Right renal cortex interstitium (tissue), 3 donors: Measurements from ENCODE around the gene TTLL3. TPM values are rescaled to one million over a fixed set of nuclear protein-coding genes. Genes with fewer than 3 reads are reported as not detected.
"Not testable (repeated sequence)": the region's sequence is repeated elsewhere in the genome, so short reads cannot be mapped to it uniquely, and the experiment has no call there.

ENCODE experiments used
- DNase-seq, 3 donors: peaks; one replicate each; pipeline ENCODE4 v3.0.0-alpha.2; 2013; ENCODE audit warnings: low read depth in 3 of 3, low spot score in 2 of 3
- polyA plus RNA-seq, 3 donors: library from polyadenylated mRNA; unstranded; fragments of 120-200 nt; gene quantifications; one replicate each; pipeline ENCODE4 v1.2.1, GENCODE V29; 2013; ENCODE audit not compliant: insufficient read length in 3 of 3

TTLL3 gene
- polyA plus RNA-seq = 10 to 100 TPM; 29.7 to 34.0 (median 30.4) TPM

GRCh38 chr3:9809615-9810432, at the start of gene TTLL3:
Gene TTLL3 (plus strand): TSS chr3:9810262. CDS start chr3:9810662, 400 bp downstream.
- DNase-seq = peak in 2 of 3 donors; percentile 51 to 63

GRCh38 chr3:9760779-9761505, 49.1 kb upstream of the TTLL3 start:
- DNase-seq = no peak

GRCh38 chr3:9761919-9762318, 48.1 kb upstream of the TTLL3 start:
- DNase-seq = no peak

GRCh38 chr3:9762871-9763270, 47.2 kb upstream of the TTLL3 start:
- DNase-seq = no peak

GRCh38 chr3:9765865-9766264, 44.2 kb upstream of the TTLL3 start:
- no peak for DNase-seq

GRCh38 chr3:9767418-9767817, 42.6 kb upstream of the TTLL3 start:
- DNase-seq = no peak

GRCh38 chr3:9768141-9768775, 41.8 kb upstream of the TTLL3 start:
- no peak for DNase-seq

- DNase-seq = no peak
Observed at GRCh38 chr3:9769012-9769411, 41.0 kb upstream of the TTLL3 start.

GRCh38 chr3:9769426-9770275, 40.4 kb upstream of the TTLL3 start, which contains the start of gene CAMK1:
Gene CAMK1 (minus strand): TSS chr3:9769947. CDS start chr3:9767749, 2,198 bp downstream.
- no peak for DNase-seq

- DNase-seq = no peak
Observed at GRCh38 chr3:9770276-9770812, 39.7 kb upstream of the TTLL3 start.

- DNase-seq = not testable (repeated sequence)
Observed at GRCh38 chr3:9771007-9771406, 39.1 kb upstream of the TTLL3 start.

GRCh38 chr3:9776896-9777693, 33.0 kb upstream of the TTLL3 start:
- DNase-seq = no peak

- DNase-seq = no peak
Observed at GRCh38 chr3:9777694-9778021, 32.4 kb upstream of the TTLL3 start.

GRCh38 chr3:9778143-9779074, 31.7 kb upstream of the TTLL3 start:
- DNase-seq = no peak

GRCh38 chr3:9779075-9779593, 30.9 kb upstream of the TTLL3 start:
- DNase-seq = no peak

- DNase-seq = no peak
Observed at GRCh38 chr3:9779721-9780457, 30.2 kb upstream of the TTLL3 start.

- DNase-seq = no peak
Observed at GRCh38 chr3:9780458-9780812, 29.6 kb upstream of the TTLL3 start.

GRCh38 chr3:9780910-9781309, 29.2 kb upstream of the TTLL3 start:
- no peak for DNase-seq
